IMR-90 (cell line): ENCODE results near the gene MRPL43. TPM values are rescaled to one million over a fixed set of nuclear protein-coding genes. Genes with fewer than 3 reads are reported as not detected.

ENCODE experiments used
- ATAC-seq: fragments of 200-7000 bp; cut with Tn5 transposase; 2 replicates; pipeline ENCODE4 v1.9.1; 2020; ENCODE audit warnings: low read depth, mild to moderate bottlenecking, moderate library complexity
- BruUV-seq: library from RNA; stranded (reverse); fragments of 400-500 nt; replicated peaks from 2 replicates; lab custom pipeline; 2021; lab: Mats Ljungman, UMichigan
- CTCF ChIA-PET: fragments of 300-600 bp; formaldehyde crosslinking; extraction: SDS; loops from one replicate; lab custom pipeline; 2021; ENCODE audit warnings: antibody characterized with exemption; lab: Yijun Ruan, JAX
- POLR2A ChIA-PET: fragments of 300-600 bp; sonication (Branson Sonifier 250); formaldehyde crosslinking; loops from one replicate; lab custom pipeline; 2022; ENCODE audit warnings: antibody characterized with exemption; ENCODE audit not compliant: unreplicated experiment; lab: Charles Lee
- DNase-seq: peaks from one replicate; pipeline ENCODE4 v3.0.0; 2013
- H2AFZ ChIP-seq: replicated peaks from 2 replicates; pipeline ENCODE3; 2013; ENCODE audit warnings: low read length, mild to moderate bottlenecking; ENCODE audit not compliant: poor library complexity
- H2AK5ac ChIP-seq: 2 replicates; pipeline ENCODE4 v1.6.1; 2013; ENCODE audit warnings: low read depth, low read length, inconsistent platforms
- H2AK9ac ChIP-seq: replicated peaks from 2 replicates; pipeline ENCODE3; 2013; ENCODE audit warnings: mild to moderate bottlenecking, low read depth, low read length, moderate library complexity; ENCODE audit not compliant: poor library complexity
- H2BK120ac ChIP-seq: 2 replicates; pipeline ENCODE4 v1.6.1; 2013; ENCODE audit warnings: low read depth, low read length, inconsistent platforms
- H2BK15ac ChIP-seq: 3 replicates; pipeline ENCODE4 v1.6.1; 2013; ENCODE audit warnings: low read depth, low read length, inconsistent platforms
- H2BK20ac ChIP-seq: 2 replicates; pipeline ENCODE4 v1.6.1; 2013; ENCODE audit warnings: low read depth, mild to moderate bottlenecking, inconsistent platforms, low read length, moderate library complexity
- H2BK5ac ChIP-seq: 2 replicates; pipeline ENCODE4 v1.6.1; 2013; ENCODE audit warnings: mild to moderate bottlenecking, low read depth, low read length, inconsistent platforms; ENCODE audit not compliant: poor library complexity, severe bottlenecking
- H3K14ac ChIP-seq: replicated peaks from 2 replicates; pipeline ENCODE4 v1.6.1; 2013; ENCODE audit warnings: low read depth, low read length, inconsistent platforms
- H3K18ac ChIP-seq: 2 replicates; pipeline ENCODE4 v1.6.1; 2013; ENCODE audit warnings: low read depth, low read length, control low read depth
- H3K23ac ChIP-seq: 2 replicates; pipeline ENCODE4 v1.6.1; 2013; ENCODE audit warnings: low read depth, low read length, inconsistent platforms
- H3K27ac ChIP-seq: 2 replicates; pipeline ENCODE4 v1.5.1; 2013; ENCODE audit warnings: mild to moderate bottlenecking, control low read depth, low read length; ENCODE audit not compliant: insufficient read depth
- H3K27me3 ChIP-seq: 2 replicates; pipeline ENCODE4 v1.6.1; 2013; ENCODE audit warnings: low read length; ENCODE audit not compliant: control insufficient read depth, insufficient read depth
- H3K36me3 ChIP-seq: 2 replicates; pipeline ENCODE4 v1.6.1; 2013; ENCODE audit warnings: low read length, mixed read lengths; ENCODE audit not compliant: control insufficient read depth, insufficient read depth
- H3K4ac ChIP-seq: 2 replicates; pipeline ENCODE4 v1.6.1; 2013; ENCODE audit warnings: low read depth, low read length, inconsistent platforms
- H3K4me1 ChIP-seq: 2 replicates; pipeline ENCODE4 v1.6.1; 2013; ENCODE audit warnings: low read length, mixed read lengths; ENCODE audit not compliant: control insufficient read depth, insufficient read depth
- H3K4me2 ChIP-seq: 2 replicates; pipeline ENCODE4 v1.6.1; 2013; ENCODE audit warnings: low read depth, mild to moderate bottlenecking, control low read depth, low read length, moderate library complexity
- H3K4me3 ChIP-seq: 2 replicates; pipeline ENCODE4 v1.5.1; 2013; ENCODE audit warnings: low read depth, mild to moderate bottlenecking, control low read depth, low read length, moderate library complexity; ENCODE audit not compliant: insufficient read depth
- H3K56ac ChIP-seq: 2 replicates; pipeline ENCODE4 v1.6.1; 2013; ENCODE audit warnings: low read length, inconsistent platforms; ENCODE audit not compliant: insufficient read depth; ENCODE audit errors: extremely low read depth
- H3K79me1 ChIP-seq, 2 experiments: 2 replicates each; pipeline ENCODE4 v1.6.1; 2013; ENCODE audit warnings: low read length in 2 of 2, inconsistent platforms in 1 of 2, low read depth in 1 of 2
- H3K9ac ChIP-seq: 2 replicates; pipeline ENCODE4 v1.6.1; 2013; ENCODE audit warnings: low read depth, low read length, control low read depth
- H3K9me1 ChIP-seq: 2 replicates; pipeline ENCODE4 v1.6.1; 2013; ENCODE audit warnings: low read length, inconsistent platforms; ENCODE audit not compliant: insufficient read depth
- H3K9me3 ChIP-seq: 2 replicates; pipeline ENCODE4 v1.6.1; 2013; ENCODE audit warnings: low read length; ENCODE audit not compliant: control insufficient read depth, insufficient read depth
- H4K20me1 ChIP-seq: 2 replicates; pipeline ENCODE4 v1.6.1; 2013; ENCODE audit warnings: low read length, inconsistent platforms; ENCODE audit not compliant: insufficient read depth
- H4K5ac ChIP-seq: 2 replicates; pipeline ENCODE4 v1.6.1; 2013; ENCODE audit warnings: mild to moderate bottlenecking, low read depth, low read length, control low read depth
- H4K8ac ChIP-seq, 2 experiments: 2 replicates each; pipeline ENCODE4 v1.6.1; 2013; ENCODE audit warnings: low read depth in 2 of 2, low read length in 2 of 2, control low read depth in 1 of 2, inconsistent platforms in 1 of 2
- H4K91ac ChIP-seq: 2 replicates; pipeline ENCODE4 v1.6.1; 2013; ENCODE audit warnings: low read depth, low read length, inconsistent platforms; ENCODE audit not compliant: insufficient read depth
- BHLHE40 ChIP-seq: fragments of 150-350 bp; IDR thresholded peaks from 2 replicates; pipeline ENCODE4 v1.6.1; 2016; ENCODE audit warnings: mild to moderate bottlenecking, low read depth, low read length
- CEBPB ChIP-seq: IDR thresholded peaks from 2 replicates; pipeline ENCODE4 v1.6.1; 2012; ENCODE audit warnings: low read depth, low read length, improper control_type of control experiment
- CHD1 ChIP-seq: IDR thresholded peaks from 2 replicates; pipeline ENCODE4 v1.6.1; 2012; ENCODE audit warnings: low read depth, low read length, improper control_type of control experiment
- CTCF ChIP-seq: conservative IDR thresholded peaks from 2 replicates; pipeline ENCODE4 v1.5.1; 2012; ENCODE audit warnings: mild to moderate bottlenecking, low read depth, low read length, improper control_type of control experiment
- ELK1 ChIP-seq: fragments of 150-350 bp; IDR thresholded peaks from 2 replicates; pipeline ENCODE4 v1.6.1; 2016; ENCODE audit warnings: low read depth, mild to moderate bottlenecking, low read length, moderate library complexity, borderline replicate concordance
- FOS ChIP-seq: fragments of 150-350 bp; IDR thresholded peaks from 2 replicates; pipeline ENCODE4 v1.6.1; 2016; ENCODE audit warnings: low read depth, low read length
- MAFK ChIP-seq: IDR thresholded peaks from 2 replicates; pipeline ENCODE4 v1.6.1; 2012; ENCODE audit warnings: low read depth, low read length, improper control_type of control experiment
- MXI1 ChIP-seq: IDR thresholded peaks from 2 replicates; pipeline ENCODE4 v1.6.1; 2012; ENCODE audit warnings: low read depth, mild to moderate bottlenecking, low read length, moderate library complexity, borderline replicate concordance
- NFE2L2 ChIP-seq: fragments of 150-350 bp; IDR thresholded peaks from 2 replicates; pipeline ENCODE4 v1.6.1; 2016; ENCODE audit warnings: low read depth, mild to moderate bottlenecking, low read length
- POLR2A ChIP-seq: IDR thresholded peaks from 2 replicates; pipeline ENCODE4 v1.6.1; 2012; ENCODE audit warnings: mild to moderate bottlenecking, low read depth, low read length
- RAD21 ChIP-seq: IDR thresholded peaks from 2 replicates; pipeline ENCODE4 v1.6.1; 2012; ENCODE audit warnings: low read length, improper control_type of control experiment
- RCOR1 ChIP-seq: IDR thresholded peaks from 2 replicates; pipeline ENCODE4 v1.6.1; 2012; ENCODE audit warnings: mild to moderate bottlenecking, low read length, improper control_type of control experiment; ENCODE audit not compliant: insufficient replicate concordance
- RFX5 ChIP-seq: IDR thresholded peaks from 2 replicates; pipeline ENCODE4 v1.8.0; 2012; ENCODE audit warnings: low read depth, mild to moderate bottlenecking, low read length, moderate library complexity
- SMC3 ChIP-seq: fragments of 150-350 bp; IDR thresholded peaks from 2 replicates; pipeline ENCODE4 v1.6.1; 2016; ENCODE audit warnings: low read depth, mild to moderate bottlenecking, antibody characterized with exemption, low read length, moderate library complexity
- USF2 ChIP-seq: fragments of 150-350 bp; IDR thresholded peaks from 2 replicates; pipeline ENCODE4 v1.6.1; 2017; ENCODE audit warnings: mild to moderate bottlenecking, antibody characterized with exemption, low read length, low read depth
- WGBS, 2 experiments: methylation state at CpG; one replicate each; pipeline versions ENCODE4 v1.1.5 to v1.1.7; 2013; ENCODE audit warnings: missing lambda C conversion rate in 2 of 2; ENCODE audit not compliant: insufficient read length in 1 of 2; ENCODE audit errors: extremely low coverage in 2 of 2; 5-methylcytosine and 5-hydroxymethylcytosine counted together
- dilution Hi-C: fragments of 300-500 bp; cut with HindIII; formaldehyde crosslinking; loops from one replicate; pipeline ENCODE4 v1.14.3; 2018; ENCODE audit warnings: low sequenced_read_pairs; ENCODE audit not compliant: unreplicated experiment
- in situ Hi-C: fragments of 300-500 bp; cut with MboI; formaldehyde crosslinking; loops from 3 replicates; pipeline ENCODE4 v1.14.3; 2019; ENCODE audit warnings: low sequenced_read_pairs, inconsistent platforms, mixed read lengths
- intact Hi-C: fragments of 100-400 bp; cut with micrococcal nuclease; formaldehyde crosslinking; loops from 2 replicates; pipeline ENCODE4 v1.10.0; 2022
- polyA plus RNA-seq, 3 experiments: library from polyadenylated mRNA; depleted of rRNA; stranded (reverse); fragments of >200 nt; gene quantifications; 2 replicates each; pipeline ENCODE4 v1.2.3, GENCODE V29; 2012; ENCODE audit warnings: low replicate concordance in 1 of 3
- total RNA-seq: library from RNA; depleted of rRNA; stranded (reverse); fragments of >200 nt; gene quantifications from 2 replicates; pipeline ENCODE4 v1.2.3, GENCODE V29; 2012

The MRPL43 gene
- total and polyA plus RNA-seq, 2 of the 4 experiments (the other 2 are of a cell fraction): 61.3 to 142 TPM

GRCh38 chr10:100980711-100981110 lies 6.6 kb downstream of the MRPL43 start:
- no peak overlapping the region for H3K56ac ChIP-seq
- no peak overlapping the region for H2BK5ac ChIP-seq
- no peaks in the 10 kb centered on the region for H3K4me1 ChIP-seq
- H2BK15ac ChIP-seq: no peak overlapping the region
- no peak for DNase-seq
- intact Hi-C loops: no loop called here
- H3K9ac ChIP-seq: no peak overlapping the region
- H3K79me1 ChIP-seq: peaks cover 7 to 16% of the 10 kb centered on the region in 2 experiments; a peak in 3 of 4 replicates
- dilution Hi-C loops: no loop called here
- H3K23ac ChIP-seq: no peak overlapping the region
- WGBS, 2 experiments: no CpG with 5 or more reads among the region's 7 CpGs
- ATAC-seq: no peak
- CTCF ChIA-PET: no interaction called here
- no peaks in the 10 kb centered on the region for H3K27me3 ChIP-seq
- no TSS peak for BruUV-seq
- H3K18ac ChIP-seq: no peak overlapping the region
- in situ Hi-C loops: no loop called here
- peaks cover 33% of the 10 kb centered on the region for H3K36me3 ChIP-seq
- H3K4me2 ChIP-seq: no peak overlapping the region
- H3K4ac ChIP-seq: no peak overlapping the region
- no peak overlapping the region for H3K27ac ChIP-seq
- H2AFZ ChIP-seq: peak overlapping the region; percentile 33
- TF ChIP-seq RFX5: no peak
- TF ChIP-seq FOS: no peak
- TF ChIP-seq MAFK: no peak
- TF ChIP-seq MXI1: no peak
- no peak for TF ChIP-seq CTCF
- no peak for TF ChIP-seq USF2
- TF ChIP-seq POLR2A: no peak
- TF ChIP-seq SMC3: no peak
- TF ChIP-seq ELK1: no peak
- no peak for TF ChIP-seq CHD1
- TF ChIP-seq NFE2L2: no peak
- TF ChIP-seq RAD21: no peak
- no peak for TF ChIP-seq CEBPB
- TF ChIP-seq RCOR1: no peak
- TF ChIP-seq BHLHE40: no peak
- H2AK5ac ChIP-seq: no peak overlapping the region
- no peak overlapping the region for H2BK20ac ChIP-seq
- H4K5ac ChIP-seq: no peak overlapping the region
- peaks cover 1% of the 10 kb centered on the region for H4K20me1 ChIP-seq
- no peaks in the 10 kb centered on the region for H3K9me3 ChIP-seq
- H4K8ac ChIP-seq: no peak overlapping the region
- peaks cover 8% of the 10 kb centered on the region for H3K9me1 ChIP-seq
- no peak overlapping the region for H4K91ac ChIP-seq
- POLR2A ChIA-PET: no interaction called here
- H3K14ac ChIP-seq: no peak overlapping the region
- H2BK120ac ChIP-seq: no peak overlapping the region
- no peak overlapping the region for H2AK9ac ChIP-seq
- no peak overlapping the region for H3K4me3 ChIP-seq
